HG03558 (cell line): Measurements from ENCODE around the gene GPR158.
"Not testable (repeated sequence)": the region's sequence is repeated elsewhere in the genome, so short reads cannot be mapped to it uniquely, and the experiment has no call there.

Experiments
- ATAC-seq: cut with Tn5 transposase; IDR thresholded peaks from one replicate; pipeline ENCODE4 v1.9.1; 2021; ENCODE audit warnings: moderate number of reproducible peaks; ENCODE audit not compliant: unreplicated experiment; ENCODE audit errors: extremely low read depth

The GPR158 gene

DNA sequence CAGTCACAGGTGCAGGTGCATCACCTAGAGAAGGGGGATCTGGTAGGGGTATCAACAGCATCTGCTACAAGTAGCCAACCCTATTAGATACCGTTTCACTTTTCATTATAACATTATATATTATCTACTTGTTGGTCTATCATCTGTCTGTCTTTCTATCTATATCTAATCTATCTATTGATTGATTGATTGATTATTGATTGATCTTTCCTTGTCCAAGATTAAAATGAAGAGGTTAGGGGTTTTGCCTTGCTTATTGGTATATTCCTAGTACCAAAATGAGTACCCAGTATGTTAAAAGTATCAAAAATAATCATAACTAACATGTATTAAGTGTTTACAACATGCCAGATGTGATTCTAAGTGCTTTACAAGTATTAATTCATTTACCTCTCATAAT lies 121.5 kb downstream of the GPR158 start:
- ATAC-seq: no peak

DNA sequence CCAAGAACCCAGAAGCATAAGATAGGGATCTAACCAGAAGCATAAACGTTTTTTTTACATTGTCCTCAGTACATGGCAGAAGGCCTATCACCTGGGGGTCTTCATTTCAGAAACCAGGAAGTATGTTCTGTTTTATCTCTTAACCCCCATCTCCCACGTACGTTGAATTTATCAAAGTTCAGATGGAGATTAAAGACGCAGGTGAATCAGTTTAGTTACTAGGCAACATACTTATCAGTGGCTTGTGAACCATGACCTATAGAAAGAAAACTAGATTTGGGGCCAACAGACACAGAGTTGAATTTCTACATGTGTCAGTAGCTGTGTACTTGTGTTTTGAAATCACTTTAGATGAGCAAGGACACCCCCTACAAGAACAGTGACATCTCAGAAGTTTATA lies 122.7 kb downstream of the GPR158 start:
- ATAC-seq: no peak

- no peak for ATAC-seq
Measured at GRCh38 chr10:25300073-25300472, 125.3 kb downstream of the GPR158 start.

DNA sequence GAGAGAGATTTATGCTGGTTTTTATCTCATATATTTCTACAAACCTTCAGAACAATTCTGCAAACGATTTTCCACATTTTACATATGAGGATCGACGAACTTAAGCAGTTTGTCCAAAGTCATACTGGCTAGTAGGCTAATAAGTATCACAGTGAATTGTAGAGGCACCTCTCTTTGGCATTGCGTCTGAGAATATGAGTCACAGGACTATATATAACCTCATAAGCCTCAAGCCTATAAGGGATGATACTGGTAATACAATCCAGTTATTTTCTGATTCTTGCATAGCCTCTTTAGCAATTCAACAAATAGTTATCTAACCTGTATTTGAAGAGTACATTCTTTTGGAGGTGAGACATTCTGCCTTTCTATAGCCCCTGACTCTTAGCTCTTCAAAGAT lies 129.8 kb downstream of the GPR158 start:
- no peak for ATAC-seq

GRCh38 chr10:25306386-25306785 lies 131.6 kb downstream of the GPR158 start:
- ATAC-seq: no peak

DNA sequence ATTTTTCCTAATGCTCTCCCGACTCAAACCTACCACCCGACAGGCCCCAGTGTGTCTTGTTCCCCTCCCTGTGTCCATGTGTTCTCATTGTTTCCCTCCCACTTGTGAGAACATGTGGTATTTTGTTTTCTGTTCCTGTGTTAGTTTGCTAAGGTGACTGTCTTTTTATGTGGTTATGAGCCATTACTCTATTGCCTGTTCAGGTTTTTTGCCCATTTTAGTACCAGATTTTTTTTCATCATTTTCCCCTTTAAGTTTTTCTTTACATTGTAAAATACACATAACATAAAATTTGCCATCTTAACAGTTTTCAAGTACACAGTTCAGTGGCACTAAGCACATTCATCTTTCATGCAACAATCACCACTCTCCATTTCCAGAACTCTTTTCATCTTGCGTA lies 133.5 kb downstream of the GPR158 start:
- ATAC-seq: no peak

DNA sequence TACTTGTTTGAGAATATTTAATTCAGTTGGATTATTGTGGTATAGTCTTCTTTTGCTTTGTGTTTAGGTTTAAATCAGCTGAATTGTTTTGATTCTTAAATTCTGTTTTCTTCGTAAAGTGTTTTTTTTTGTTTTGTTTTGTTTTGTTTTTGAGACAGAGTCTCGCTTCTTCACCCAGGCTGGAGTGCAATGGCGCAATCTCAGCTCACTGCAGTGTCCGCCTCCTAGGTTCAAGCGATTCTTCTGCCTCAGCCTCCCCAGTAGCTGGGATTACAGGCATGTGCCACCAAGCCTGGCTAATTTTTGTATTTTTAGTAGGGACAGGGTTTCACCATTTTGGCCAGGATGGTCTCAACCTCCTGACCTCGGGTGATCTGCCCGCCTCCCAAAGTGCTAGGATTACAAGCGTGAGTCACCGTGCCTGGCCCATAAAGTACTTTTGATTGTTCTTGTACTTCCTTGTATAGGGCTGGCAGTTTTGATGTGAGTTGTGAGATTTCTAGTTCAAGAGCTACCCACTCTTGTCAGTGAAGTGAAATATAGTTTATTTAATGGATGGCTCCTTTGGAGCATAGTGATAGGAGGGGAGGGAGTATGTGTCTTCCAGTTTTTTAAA lies 142.9 kb downstream of the GPR158 start:
- ATAC-seq: not testable (repeated sequence)

DNA sequence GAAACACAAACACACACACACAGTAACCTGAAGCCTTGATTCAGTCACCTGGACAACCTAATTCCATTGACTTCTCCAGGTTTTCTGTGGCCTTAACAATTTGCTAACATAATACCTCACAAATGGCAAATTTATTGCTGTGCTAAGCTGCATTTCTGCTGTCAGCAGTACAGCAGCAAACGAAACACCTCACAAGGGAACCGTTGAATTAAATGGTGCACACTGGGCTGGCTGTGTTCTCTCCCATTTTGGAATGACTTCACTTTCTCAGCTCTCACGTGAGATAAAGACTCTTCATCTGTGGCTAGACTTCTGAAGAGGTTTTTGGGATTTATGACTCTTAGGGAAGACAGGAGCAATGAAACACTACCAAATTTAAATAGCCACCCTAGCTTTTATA lies 152.5 kb downstream of the GPR158 start:
- no peak for ATAC-seq

DNA sequence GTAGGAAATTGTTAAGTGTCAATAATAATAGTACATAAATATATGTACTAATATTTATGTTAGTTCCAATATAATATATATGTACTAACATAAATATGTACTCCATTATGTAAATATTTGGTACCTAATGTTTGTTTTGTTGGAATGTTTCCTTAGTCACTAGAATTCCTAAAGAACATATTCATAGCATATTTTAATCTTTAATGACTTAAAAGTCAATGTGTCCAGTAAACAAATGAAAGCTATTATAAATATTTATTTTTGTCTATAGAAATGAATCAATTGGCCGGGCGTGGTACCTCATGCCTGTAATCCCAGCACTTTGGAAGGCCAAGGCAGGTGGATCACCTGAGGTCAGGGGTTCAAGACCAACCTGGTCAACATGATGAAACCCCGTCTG lies 153.6 kb downstream of the GPR158 start:
- ATAC-seq: no peak

DNA sequence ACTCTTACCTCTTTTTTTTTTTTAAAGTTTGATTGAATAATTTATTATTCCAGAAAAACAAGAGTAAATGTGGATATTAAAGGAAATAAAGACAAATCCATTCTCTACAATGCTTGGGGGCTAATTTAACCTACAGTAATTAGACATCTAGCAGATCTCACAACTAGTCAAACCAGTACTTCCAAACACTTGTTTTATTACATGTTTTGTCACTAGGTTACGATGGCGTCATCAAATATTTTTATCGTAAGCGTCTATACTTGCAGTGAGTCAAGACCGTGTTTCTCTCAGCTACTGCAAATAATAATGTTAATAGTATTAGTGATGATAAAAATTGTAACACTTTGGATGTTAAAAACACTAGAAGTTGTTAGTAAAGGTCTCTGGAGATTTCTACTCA lies 154.8 kb downstream of the GPR158 start:
- ATAC-seq: not testable (repeated sequence)

DNA sequence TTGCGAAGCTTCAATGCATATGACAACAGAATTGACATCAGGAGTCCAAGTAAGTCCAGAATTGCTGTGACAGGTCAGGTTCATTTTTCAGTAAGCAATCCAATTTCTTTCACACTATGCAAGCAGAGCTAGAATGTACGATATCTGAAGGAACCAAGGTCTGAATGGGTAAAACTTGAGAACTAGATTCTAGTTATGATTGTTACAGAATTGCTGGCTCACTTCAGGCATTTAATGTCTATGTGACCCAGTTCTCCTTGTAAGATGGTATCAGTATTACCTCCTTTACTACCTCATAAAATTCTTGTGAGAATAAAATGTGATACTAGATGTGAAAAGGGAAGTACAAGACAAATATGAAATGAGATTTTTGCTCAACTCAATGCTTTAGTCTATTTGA lies 159.6 kb downstream of the GPR158 start:
- no peak for ATAC-seq

DNA sequence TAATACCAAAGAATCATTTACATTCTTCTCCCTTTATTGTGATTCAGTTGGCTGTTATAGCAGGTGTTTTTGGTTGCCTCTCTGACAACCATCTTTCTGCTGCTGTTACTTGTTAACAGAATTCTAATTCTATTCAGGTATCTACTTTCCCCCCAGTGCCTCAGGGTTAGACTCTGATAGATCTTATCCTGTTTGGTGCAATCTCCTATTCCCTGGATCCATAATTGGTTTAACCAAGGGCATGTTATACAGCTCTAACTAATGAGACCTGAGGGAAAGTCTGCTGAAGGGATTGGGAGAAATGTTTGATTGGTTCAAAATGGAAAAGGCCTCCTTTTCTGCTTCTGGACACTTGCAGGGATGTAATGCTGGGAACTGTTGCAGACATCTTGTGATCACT lies 161.5 kb downstream of the GPR158 start:
- no peak for ATAC-seq

GRCh38 chr10:25338271-25338670 lies 163.5 kb downstream of the GPR158 start:
- no peak for ATAC-seq

DNA sequence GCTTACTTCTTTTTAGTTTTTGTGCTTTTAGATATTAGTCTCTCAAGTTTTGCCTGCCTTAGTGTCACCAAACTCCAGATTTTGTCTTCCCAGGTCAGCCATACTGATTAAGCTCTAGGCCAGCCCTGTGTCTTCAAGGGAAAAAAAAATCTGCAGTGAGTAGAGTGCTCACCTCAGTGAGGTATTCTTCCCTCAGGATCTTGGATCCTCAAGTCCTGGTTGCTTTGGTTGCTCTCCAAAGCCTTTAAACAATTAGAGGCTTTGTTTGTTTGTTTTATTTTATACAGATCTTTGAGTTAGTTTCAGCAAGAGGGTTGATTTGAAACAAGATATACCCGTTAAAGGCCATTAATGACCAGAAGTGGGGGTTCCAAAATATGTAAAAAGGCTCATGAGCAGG lies 165.2 kb downstream of the GPR158 start:
- no peak for ATAC-seq

DNA sequence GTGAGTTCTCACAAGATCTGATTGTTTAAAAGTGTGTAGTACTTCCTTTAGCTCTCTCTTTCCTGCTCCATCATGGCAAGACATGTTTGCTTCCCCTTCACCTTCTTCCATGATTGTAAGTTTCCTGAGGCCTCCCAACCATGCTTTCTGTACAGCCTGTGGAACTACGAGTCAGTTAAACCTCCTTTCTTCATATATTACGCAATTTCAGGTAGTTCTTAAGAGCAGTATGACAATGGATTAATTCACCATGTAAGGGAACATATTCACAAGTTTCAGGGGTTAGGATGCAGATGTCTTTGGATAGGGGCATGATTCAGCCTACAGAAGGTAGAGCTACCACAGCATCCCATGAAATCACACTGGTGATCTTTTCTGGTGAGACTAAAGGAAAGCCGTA lies 174.7 kb downstream of the GPR158 start:
- no peak for ATAC-seq

DNA sequence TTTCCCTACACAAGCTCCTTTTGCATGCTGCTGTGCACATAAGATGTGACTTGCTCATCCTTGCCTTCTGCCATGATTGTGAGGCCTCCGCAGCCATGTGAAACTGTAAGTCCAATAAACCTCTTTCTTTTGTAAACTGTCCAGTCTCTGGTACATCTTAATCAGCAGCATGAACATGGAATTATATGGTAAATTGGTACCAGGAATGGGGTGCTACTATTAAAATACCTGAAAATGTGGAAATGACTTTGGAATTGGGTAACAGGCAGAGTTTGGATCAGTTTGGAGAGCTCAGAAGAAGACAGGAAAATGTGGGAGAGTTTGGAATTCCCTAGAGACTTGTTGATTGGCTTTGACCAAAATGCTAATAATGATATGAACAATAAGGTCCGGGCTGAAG lies 181.8 kb downstream of the GPR158 start:
- no peak for ATAC-seq

DNA sequence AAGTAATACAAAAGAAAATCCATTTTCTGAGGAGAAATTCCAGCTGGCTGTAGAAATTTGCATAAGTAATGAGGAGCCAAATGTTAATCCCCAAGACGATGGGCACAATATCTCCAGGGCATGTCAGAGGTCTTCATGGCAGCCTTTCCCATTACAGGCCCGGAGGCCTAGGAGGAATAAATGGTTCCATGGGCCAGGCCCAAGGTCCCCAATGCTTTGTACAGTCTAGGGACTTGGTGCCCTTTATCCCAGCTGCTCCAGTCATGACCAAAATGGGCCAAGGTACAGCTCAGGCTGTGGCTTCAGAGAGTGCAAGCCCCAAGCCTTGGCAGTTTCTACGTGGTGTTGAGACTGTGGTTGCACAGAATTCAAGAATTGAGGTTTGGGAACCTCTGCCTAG lies 182.5 kb downstream of the GPR158 start:
- ATAC-seq: no peak

DNA sequence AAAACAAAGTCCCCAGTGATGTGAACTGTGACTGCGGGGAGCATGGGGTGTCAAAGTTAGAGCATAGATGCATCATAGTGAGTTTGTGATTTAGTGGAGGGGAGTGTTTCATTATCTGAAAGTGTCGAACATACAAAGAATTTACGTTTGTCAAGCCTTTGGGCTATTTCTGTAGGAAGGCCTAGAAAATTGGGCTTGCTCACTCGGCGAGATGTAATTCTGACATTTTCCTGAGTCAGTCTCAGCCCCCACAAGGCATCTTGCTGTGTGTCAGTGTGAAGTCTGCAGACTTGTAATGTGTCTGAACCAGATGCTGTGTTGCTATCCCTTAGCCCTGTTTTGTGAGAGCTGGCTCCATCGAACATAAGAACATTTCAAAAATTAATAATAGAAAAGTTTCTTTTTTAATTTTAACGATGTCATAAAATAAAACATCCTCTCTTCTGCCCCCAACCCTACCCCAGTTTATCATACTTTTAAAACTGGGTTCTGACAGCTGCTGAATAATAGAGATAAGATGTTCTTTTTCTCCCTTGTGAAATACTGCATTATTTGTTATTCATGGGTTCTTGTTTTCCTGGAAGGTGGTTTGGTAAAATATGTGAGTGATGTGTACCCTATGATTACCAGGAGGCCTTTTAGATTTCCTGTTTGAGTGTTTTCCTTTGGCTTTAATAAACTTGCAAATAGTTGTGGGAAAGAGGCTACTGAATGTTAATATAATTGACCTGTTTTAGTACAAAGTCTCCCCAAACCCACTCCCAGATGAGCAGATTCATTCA lies 207.4 kb downstream of the GPR158 start:
- ATAC-seq: no peak

DNA sequence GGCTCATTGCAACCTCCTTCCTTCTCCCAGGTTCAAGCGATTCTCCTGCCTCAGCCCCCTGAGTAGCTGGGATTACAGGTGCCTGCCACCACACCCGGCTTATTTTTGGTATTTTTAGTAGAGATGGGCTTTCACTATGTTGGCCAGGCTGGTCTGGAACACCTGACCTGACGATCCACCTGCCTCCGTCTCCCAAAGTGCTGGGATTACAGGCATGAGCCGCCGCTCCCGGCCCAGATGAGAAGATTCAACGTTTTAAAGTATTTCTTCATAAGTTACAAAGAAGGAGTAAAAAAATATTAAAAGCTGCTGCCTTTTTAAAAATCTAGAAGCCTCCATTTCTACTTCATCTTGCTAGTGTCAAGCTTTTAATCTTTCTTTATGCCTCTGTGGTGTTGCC lies 208.1 kb downstream of the GPR158 start:
- ATAC-seq: not testable (repeated sequence)

- ATAC-seq: no peak
Measured at GRCh38 chr10:25383686-25384085, 208.9 kb downstream of the GPR158 start.

DNA sequence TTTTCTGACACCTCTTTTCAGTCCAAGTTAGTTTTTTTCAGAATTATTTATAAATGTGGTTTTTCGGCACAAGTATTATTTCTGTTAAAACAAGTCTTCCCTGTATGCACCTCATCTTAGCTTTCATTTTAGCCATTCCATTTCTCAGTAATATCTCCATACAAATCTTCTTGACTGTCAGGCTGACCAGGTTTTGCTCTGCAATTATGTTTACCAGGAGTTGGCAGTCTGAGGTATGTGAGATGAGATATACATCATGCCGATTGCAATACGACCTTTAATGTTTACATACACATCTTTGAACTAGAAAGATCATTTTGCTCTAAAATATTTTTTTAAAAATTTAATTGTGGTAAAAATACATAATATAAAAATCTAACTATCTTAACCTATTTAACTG lies 209.8 kb downstream of the GPR158 start:
- ATAC-seq: no peak

GRCh38 chr10:25388188-25388861 lies 213.5 kb downstream of the GPR158 start:
- ATAC-seq: no peak
